Calu3 (cell line): Measurements from ENCODE around the gene LRMDA. TPM values are rescaled to one million over a fixed set of nuclear protein-coding genes. Genes with fewer than 3 reads are reported as not detected.

Experiments used
- BruUV-seq: library from RNA; stranded (reverse); fragments of 400-500 nt; replicated peaks from 2 replicates; lab custom pipeline; 2021; lab: Mats Ljungman, UMichigan
- CTCF ChIA-PET: fragments of 300-600 bp; sonication (Branson Sonifier 250); formaldehyde crosslinking; loops from one replicate; lab custom pipeline; 2022; ENCODE audit warnings: antibody characterized with exemption; lab: Charles Lee
- DNase-seq: peaks from one replicate; pipeline ENCODE4 v3.0.0; 2022
- H3K27ac Mint-ChIP-seq: one replicate; pipeline ENCODE4 v1.8.0; 2022; ENCODE audit warnings: mixed read lengths; ENCODE audit not compliant: unreplicated experiment
- H3K27me3 Mint-ChIP-seq: one replicate; pipeline ENCODE4 v1.8.0; 2022; ENCODE audit warnings: mixed read lengths; ENCODE audit not compliant: unreplicated experiment
- H3K36me3 Mint-ChIP-seq: one replicate; pipeline ENCODE4 v1.8.0; 2022; ENCODE audit warnings: mild to moderate bottlenecking, moderate library complexity, mixed read lengths; ENCODE audit not compliant: insufficient read depth, unreplicated experiment
- H3K4me1 Mint-ChIP-seq: one replicate; pipeline ENCODE4 v1.8.0; 2022; ENCODE audit warnings: mild to moderate bottlenecking, low read depth, mixed read lengths; ENCODE audit not compliant: unreplicated experiment
- H3K4me3 Mint-ChIP-seq: one replicate; pipeline ENCODE4 v1.8.0; 2022; ENCODE audit warnings: mild to moderate bottlenecking, low read depth, moderate library complexity, mixed read lengths; ENCODE audit not compliant: unreplicated experiment
- H3K9me3 Mint-ChIP-seq: one replicate; pipeline ENCODE4 v1.8.0; 2022; ENCODE audit warnings: low read depth, mixed read lengths; ENCODE audit not compliant: unreplicated experiment
- intact Hi-C: fragments of 100-400 bp; cut with micrococcal nuclease; formaldehyde crosslinking; loops from one replicate; pipeline ENCODE4 v1.10.0; 2022; ENCODE audit not compliant: unreplicated experiment
- total RNA-seq: library from RNA; stranded (reverse); gene quantifications from 2 replicates; pipeline ENCODE4 v1.2.3, GENCODE V29; 2022
- TF ChIP-seq, protein P1 (sequence below): fragments of 200-600 bp; IDR thresholded peaks from one replicate; pipeline ENCODE4 v1.8.0; 2022; ENCODE audit warnings: antibody characterized with exemption; ENCODE audit not compliant: unreplicated experiment

LRMDA gene
- total RNA-seq, 1 experiment from 2014 or later: 7.6 TPM

DNA sequence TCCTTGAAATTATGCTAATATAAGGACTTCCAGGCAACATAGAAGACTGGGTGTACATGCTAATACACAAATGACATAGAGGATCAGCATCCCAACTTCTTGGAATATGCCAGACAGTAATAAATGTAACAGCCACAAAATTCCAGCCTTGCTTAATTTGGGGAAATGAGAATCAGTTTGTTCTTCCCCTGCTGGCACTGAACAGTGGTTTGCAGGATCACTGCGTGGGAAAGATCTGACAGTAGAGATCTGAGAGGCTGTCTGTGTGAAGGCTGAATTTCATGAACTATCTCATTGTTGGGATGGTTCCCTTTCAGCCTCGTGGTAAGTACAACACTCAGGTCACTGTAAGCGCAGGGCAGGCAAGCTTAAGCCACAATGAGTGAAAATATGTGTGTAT is 1078.0 kb downstream of the LRMDA start:
- H3K27me3 Mint-ChIP-seq: no peaks in the 10 kb centered on the region
- BruUV-seq: no TSS peak

DNA sequence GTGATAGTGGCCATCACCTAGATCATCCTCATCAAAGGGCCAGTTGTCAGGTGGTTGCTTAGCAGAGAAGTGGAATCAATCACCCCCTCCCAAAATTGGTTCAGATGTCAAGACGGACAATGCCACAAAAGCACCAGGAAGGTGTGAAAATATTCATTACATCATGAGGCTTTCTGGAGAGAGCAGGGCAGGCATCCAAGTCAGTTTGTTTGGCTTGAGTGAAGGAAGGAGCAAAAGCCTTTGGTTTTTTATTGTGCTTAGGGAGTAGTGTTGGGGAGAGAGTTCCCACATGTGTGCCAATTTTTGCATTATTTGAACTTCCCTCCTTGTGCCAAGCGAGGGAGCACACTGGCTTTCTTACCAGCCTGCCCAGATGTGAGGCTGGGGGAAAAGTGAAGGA is 1082.9 kb downstream of the LRMDA start:
- intact Hi-C loops: no loop called here
- Mint-ChIP-seq H3K36me3 (no peaks in the 10 kb centered on the region), H3K27me3 (no peaks in the 10 kb centered on the region), H3K4me3 (no peak overlapping the region), H3K4me1 (no peaks in the 10 kb centered on the region), H3K9me3 (peaks cover 21% of the 10 kb centered on the region), H3K27ac (no peak overlapping the region)
- no peak for DNase-seq
- BruUV-seq: no TSS peak
- CTCF ChIA-PET: interaction anchor here (0.8 kb wide), 1 partner anchor 952 kb away, joined by 3 read pairs; no protein-coding TSS in a partner anchor
- TF ChIP-seq, protein P1, sequence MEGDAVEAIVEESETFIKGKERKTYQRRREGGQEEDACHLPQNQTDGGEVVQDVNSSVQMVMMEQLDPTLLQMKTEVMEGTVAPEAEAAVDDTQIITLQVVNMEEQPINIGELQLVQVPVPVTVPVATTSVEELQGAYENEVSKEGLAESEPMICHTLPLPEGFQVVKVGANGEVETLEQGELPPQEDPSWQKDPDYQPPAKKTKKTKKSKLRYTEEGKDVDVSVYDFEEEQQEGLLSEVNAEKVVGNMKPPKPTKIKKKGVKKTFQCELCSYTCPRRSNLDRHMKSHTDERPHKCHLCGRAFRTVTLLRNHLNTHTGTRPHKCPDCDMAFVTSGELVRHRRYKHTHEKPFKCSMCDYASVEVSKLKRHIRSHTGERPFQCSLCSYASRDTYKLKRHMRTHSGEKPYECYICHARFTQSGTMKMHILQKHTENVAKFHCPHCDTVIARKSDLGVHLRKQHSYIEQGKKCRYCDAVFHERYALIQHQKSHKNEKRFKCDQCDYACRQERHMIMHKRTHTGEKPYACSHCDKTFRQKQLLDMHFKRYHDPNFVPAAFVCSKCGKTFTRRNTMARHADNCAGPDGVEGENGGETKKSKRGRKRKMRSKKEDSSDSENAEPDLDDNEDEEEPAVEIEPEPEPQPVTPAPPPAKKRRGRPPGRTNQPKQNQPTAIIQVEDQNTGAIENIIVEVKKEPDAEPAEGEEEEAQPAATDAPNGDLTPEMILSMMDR: no peak

More for the DNA sequence above, 1078.0 kb downstream of the LRMDA start:
- H3K27ac Mint-ChIP-seq: no peak overlapping the region
- H3K4me1 Mint-ChIP-seq: no peaks in the 10 kb centered on the region
- peaks cover 25% of the 10 kb centered on the region for H3K9me3 Mint-ChIP-seq
- H3K4me3 Mint-ChIP-seq: no peak overlapping the region
- CTCF ChIA-PET: no interaction called here
- intact Hi-C loops: no loop called here
- TF ChIP-seq, protein P1: no peak
- H3K36me3 Mint-ChIP-seq: no peaks in the 10 kb centered on the region
- no peak for DNase-seq

DNA sequence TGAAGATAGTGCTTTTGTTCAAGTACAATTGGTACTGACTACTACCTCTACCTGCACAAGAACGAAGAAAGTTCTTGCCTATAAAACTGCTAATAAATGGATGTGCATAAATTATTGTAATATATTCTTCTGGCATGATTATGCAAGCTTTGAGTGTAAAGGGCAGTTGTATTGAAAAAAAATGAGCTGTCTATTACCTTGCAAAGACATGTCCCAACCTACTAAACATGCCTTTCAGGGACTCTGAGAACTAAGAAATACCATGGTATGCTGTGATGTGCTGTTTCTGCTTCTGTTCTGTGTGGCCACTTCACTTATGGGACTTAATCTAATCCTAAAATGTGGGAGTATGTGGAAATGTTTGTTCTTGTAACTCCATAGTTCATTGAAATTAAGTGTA is 1083.4 kb downstream of the LRMDA start:
- Mint-ChIP-seq H3K27ac (no peak overlapping the region), H3K36me3 (no peaks in the 10 kb centered on the region), H3K27me3 (no peaks in the 10 kb centered on the region), H3K9me3 (peaks cover 21% of the 10 kb centered on the region), H3K4me1 (no peaks in the 10 kb centered on the region), H3K4me3 (no peak overlapping the region)
- BruUV-seq: no TSS peak
- no peak for DNase-seq
- TF ChIP-seq, protein P1: no peak
- CTCF ChIA-PET: no interaction called here
- intact Hi-C loops: no loop called here

DNA sequence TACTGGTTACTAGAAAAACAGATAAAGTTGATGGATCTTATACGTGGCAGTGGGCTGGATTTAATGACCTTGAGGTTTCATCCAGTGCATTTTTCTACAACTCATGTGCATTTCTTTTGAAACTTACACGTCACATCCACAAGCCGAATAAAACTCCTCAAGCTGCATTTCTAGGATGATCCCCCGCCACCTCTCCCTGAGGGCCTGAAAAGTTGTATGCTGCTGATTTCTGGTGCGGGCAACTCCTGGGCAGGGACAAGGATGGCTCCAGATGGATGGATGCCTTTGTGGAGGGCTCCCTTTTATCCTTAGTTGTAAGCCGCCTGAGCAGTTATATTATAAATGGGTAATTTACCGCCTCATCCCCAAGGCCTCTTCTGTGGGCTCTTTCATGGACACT is 1091.1 kb downstream of the LRMDA start:
- Mint-ChIP-seq H3K27ac (no peak overlapping the region), H3K4me1 (no peaks in the 10 kb centered on the region), H3K27me3 (no peaks in the 10 kb centered on the region), H3K4me3 (no peak overlapping the region), H3K9me3 (peaks cover 19% of the 10 kb centered on the region), H3K36me3 (no peaks in the 10 kb centered on the region)
- BruUV-seq: no TSS peak
- TF ChIP-seq, protein P1: no peak
- no peak for DNase-seq
- intact Hi-C loops: no loop called here
- CTCF ChIA-PET: no interaction called here
